ENCODE data around the gene TOM1. TPM values are rescaled to one million over a fixed set of nuclear protein-coding genes. Genes with fewer than 3 reads are reported as not detected.

TOM1 gene
- polyA plus RNA-seq, 12 donors: 23.7 to 43.3 (median 28.9) TPM; not detected in 1

GRCh38 chr22:35343664-35344550 is 44.2 kb downstream of the TOM1 start:
- DNase-seq: no peak

- DNase-seq: no peak
These were observed 45.4 kb downstream of the TOM1 start for GRCh38 chr22:35344956-35345690.

GRCh38 chr22:35345808-35346505 is 46.3 kb downstream of the TOM1 start:
- no peak for DNase-seq

GRCh38 chr22:35346596-35347220 is 47.0 kb downstream of the TOM1 start:
- DNase-seq: no peak

GRCh38 chr22:35347462-35347861 is 47.8 kb downstream of the TOM1 start:
- DNase-seq: no peak

- DNase-seq: no peak
These were observed 48.4 kb downstream of the TOM1 start for GRCh38 chr22:35348026-35348590.

- no peak for DNase-seq
These were observed 49.0 kb downstream of the TOM1 start for GRCh38 chr22:35348703-35349102.

- no peak for DNase-seq
These were observed 49.6 kb downstream of the TOM1 start for GRCh38 chr22:35349368-35349703.

GRCh38 chr22:35349704-35350538 is 50.2 kb downstream of the TOM1 start:
- peak; percentile 57 for DNase-seq

GRCh38 chr22:35350539-35351503 is 51.1 kb downstream of the TOM1 start:
- peak; percentile 93 for DNase-seq

- DNase-seq: no peak
These were observed 52.8 kb downstream of the TOM1 start for GRCh38 chr22:35352214-35353111.

GRCh38 chr22:35353318-35353717 is 53.6 kb downstream of the TOM1 start:
- DNase-seq: no peak

GRCh38 chr22:35354068-35354467 is 54.4 kb downstream of the TOM1 start:
- no peak for DNase-seq

GRCh38 chr22:35357883-35358621 is 58.4 kb downstream of the TOM1 start:
- no peak for DNase-seq

GRCh38 chr22:35359380-35360065 is 59.8 kb downstream of the TOM1 start:
- DNase-seq: no peak

GRCh38 chr22:35361001-35361558 is 61.4 kb downstream of the TOM1 start:
- DNase-seq: no peak
